IMR-90 (cell line): ENCODE data around the gene MT1H. TPM values are rescaled to one million over a fixed set of nuclear protein-coding genes. Genes with fewer than 3 reads are reported as not detected.

Experiments
- ATAC-seq: fragments of 200-7000 bp; cut with Tn5 transposase; 2 replicates; pipeline ENCODE4 v1.9.1; 2020; ENCODE audit warnings: low read depth, mild to moderate bottlenecking, moderate library complexity
- BruUV-seq: library from RNA; stranded (reverse); fragments of 400-500 nt; replicated peaks from 2 replicates; lab custom pipeline; 2021; lab: Mats Ljungman, UMichigan
- CTCF ChIA-PET: fragments of 300-600 bp; formaldehyde crosslinking; extraction: SDS; loops from one replicate; lab custom pipeline; 2021; ENCODE audit warnings: antibody characterized with exemption; lab: Yijun Ruan, JAX
- POLR2A ChIA-PET: fragments of 300-600 bp; sonication (Branson Sonifier 250); formaldehyde crosslinking; loops from one replicate; lab custom pipeline; 2022; ENCODE audit warnings: antibody characterized with exemption; ENCODE audit not compliant: unreplicated experiment; lab: Charles Lee
- DNase-seq: peaks from one replicate; pipeline ENCODE4 v3.0.0; 2013
- H2AFZ ChIP-seq: replicated peaks from 2 replicates; pipeline ENCODE3; 2013; ENCODE audit warnings: low read length, mild to moderate bottlenecking; ENCODE audit not compliant: poor library complexity
- H2AK5ac ChIP-seq: 2 replicates; pipeline ENCODE4 v1.6.1; 2013; ENCODE audit warnings: low read depth, low read length, inconsistent platforms
- H2AK9ac ChIP-seq: replicated peaks from 2 replicates; pipeline ENCODE3; 2013; ENCODE audit warnings: mild to moderate bottlenecking, low read depth, low read length, moderate library complexity; ENCODE audit not compliant: poor library complexity
- H2BK120ac ChIP-seq: 2 replicates; pipeline ENCODE4 v1.6.1; 2013; ENCODE audit warnings: low read depth, low read length, inconsistent platforms
- H2BK15ac ChIP-seq: 3 replicates; pipeline ENCODE4 v1.6.1; 2013; ENCODE audit warnings: low read depth, low read length, inconsistent platforms
- H2BK20ac ChIP-seq: 2 replicates; pipeline ENCODE4 v1.6.1; 2013; ENCODE audit warnings: low read depth, mild to moderate bottlenecking, inconsistent platforms, low read length, moderate library complexity
- H2BK5ac ChIP-seq: 2 replicates; pipeline ENCODE4 v1.6.1; 2013; ENCODE audit warnings: mild to moderate bottlenecking, low read depth, low read length, inconsistent platforms; ENCODE audit not compliant: poor library complexity, severe bottlenecking
- H3K14ac ChIP-seq: replicated peaks from 2 replicates; pipeline ENCODE4 v1.6.1; 2013; ENCODE audit warnings: low read depth, low read length, inconsistent platforms
- H3K18ac ChIP-seq: 2 replicates; pipeline ENCODE4 v1.6.1; 2013; ENCODE audit warnings: low read depth, low read length, control low read depth
- H3K23ac ChIP-seq: 2 replicates; pipeline ENCODE4 v1.6.1; 2013; ENCODE audit warnings: low read depth, low read length, inconsistent platforms
- H3K27ac ChIP-seq: 2 replicates; pipeline ENCODE4 v1.5.1; 2013; ENCODE audit warnings: mild to moderate bottlenecking, control low read depth, low read length; ENCODE audit not compliant: insufficient read depth
- H3K27me3 ChIP-seq: 2 replicates; pipeline ENCODE4 v1.6.1; 2013; ENCODE audit warnings: low read length; ENCODE audit not compliant: control insufficient read depth, insufficient read depth
- H3K36me3 ChIP-seq: 2 replicates; pipeline ENCODE4 v1.6.1; 2013; ENCODE audit warnings: low read length, mixed read lengths; ENCODE audit not compliant: control insufficient read depth, insufficient read depth
- H3K4ac ChIP-seq: 2 replicates; pipeline ENCODE4 v1.6.1; 2013; ENCODE audit warnings: low read depth, low read length, inconsistent platforms
- H3K4me1 ChIP-seq: 2 replicates; pipeline ENCODE4 v1.6.1; 2013; ENCODE audit warnings: low read length, mixed read lengths; ENCODE audit not compliant: control insufficient read depth, insufficient read depth
- H3K4me2 ChIP-seq: 2 replicates; pipeline ENCODE4 v1.6.1; 2013; ENCODE audit warnings: low read depth, mild to moderate bottlenecking, control low read depth, low read length, moderate library complexity
- H3K4me3 ChIP-seq: 2 replicates; pipeline ENCODE4 v1.5.1; 2013; ENCODE audit warnings: low read depth, mild to moderate bottlenecking, control low read depth, low read length, moderate library complexity; ENCODE audit not compliant: insufficient read depth
- H3K56ac ChIP-seq: 2 replicates; pipeline ENCODE4 v1.6.1; 2013; ENCODE audit warnings: low read length, inconsistent platforms; ENCODE audit not compliant: insufficient read depth; ENCODE audit errors: extremely low read depth
- H3K79me1 ChIP-seq, 2 experiments: 2 replicates each; pipeline ENCODE4 v1.6.1; 2013; ENCODE audit warnings: low read length in 2 of 2, inconsistent platforms in 1 of 2, low read depth in 1 of 2
- H3K9ac ChIP-seq: 2 replicates; pipeline ENCODE4 v1.6.1; 2013; ENCODE audit warnings: low read depth, low read length, control low read depth
- H3K9me1 ChIP-seq: 2 replicates; pipeline ENCODE4 v1.6.1; 2013; ENCODE audit warnings: low read length, inconsistent platforms; ENCODE audit not compliant: insufficient read depth
- H3K9me3 ChIP-seq: 2 replicates; pipeline ENCODE4 v1.6.1; 2013; ENCODE audit warnings: low read length; ENCODE audit not compliant: control insufficient read depth, insufficient read depth
- H4K20me1 ChIP-seq: 2 replicates; pipeline ENCODE4 v1.6.1; 2013; ENCODE audit warnings: low read length, inconsistent platforms; ENCODE audit not compliant: insufficient read depth
- H4K5ac ChIP-seq: 2 replicates; pipeline ENCODE4 v1.6.1; 2013; ENCODE audit warnings: mild to moderate bottlenecking, low read depth, low read length, control low read depth
- H4K8ac ChIP-seq, 2 experiments: 2 replicates each; pipeline ENCODE4 v1.6.1; 2013; ENCODE audit warnings: low read depth in 2 of 2, low read length in 2 of 2, control low read depth in 1 of 2, inconsistent platforms in 1 of 2
- H4K91ac ChIP-seq: 2 replicates; pipeline ENCODE4 v1.6.1; 2013; ENCODE audit warnings: low read depth, low read length, inconsistent platforms; ENCODE audit not compliant: insufficient read depth
- BHLHE40 ChIP-seq: fragments of 150-350 bp; IDR thresholded peaks from 2 replicates; pipeline ENCODE4 v1.6.1; 2016; ENCODE audit warnings: mild to moderate bottlenecking, low read depth, low read length
- CEBPB ChIP-seq: IDR thresholded peaks from 2 replicates; pipeline ENCODE4 v1.6.1; 2012; ENCODE audit warnings: low read depth, low read length, improper control_type of control experiment
- CHD1 ChIP-seq: IDR thresholded peaks from 2 replicates; pipeline ENCODE4 v1.6.1; 2012; ENCODE audit warnings: low read depth, low read length, improper control_type of control experiment
- CTCF ChIP-seq: conservative IDR thresholded peaks from 2 replicates; pipeline ENCODE4 v1.5.1; 2012; ENCODE audit warnings: mild to moderate bottlenecking, low read depth, low read length, improper control_type of control experiment
- FOS ChIP-seq: fragments of 150-350 bp; IDR thresholded peaks from 2 replicates; pipeline ENCODE4 v1.6.1; 2016; ENCODE audit warnings: low read depth, low read length
- MAFK ChIP-seq: IDR thresholded peaks from 2 replicates; pipeline ENCODE4 v1.6.1; 2012; ENCODE audit warnings: low read depth, low read length, improper control_type of control experiment
- MAZ ChIP-seq: IDR thresholded peaks from 2 replicates; pipeline ENCODE4 v1.6.1; 2012; ENCODE audit warnings: low read depth, mild to moderate bottlenecking, low read length, improper control_type of control experiment, moderate library complexity, borderline replicate concordance
- MXI1 ChIP-seq: IDR thresholded peaks from 2 replicates; pipeline ENCODE4 v1.6.1; 2012; ENCODE audit warnings: low read depth, mild to moderate bottlenecking, low read length, moderate library complexity, borderline replicate concordance
- NFE2L2 ChIP-seq: fragments of 150-350 bp; IDR thresholded peaks from 2 replicates; pipeline ENCODE4 v1.6.1; 2016; ENCODE audit warnings: low read depth, mild to moderate bottlenecking, low read length
- POLR2A ChIP-seq: IDR thresholded peaks from 2 replicates; pipeline ENCODE4 v1.6.1; 2012; ENCODE audit warnings: mild to moderate bottlenecking, low read depth, low read length
- RAD21 ChIP-seq: IDR thresholded peaks from 2 replicates; pipeline ENCODE4 v1.6.1; 2012; ENCODE audit warnings: low read length, improper control_type of control experiment
- RCOR1 ChIP-seq: IDR thresholded peaks from 2 replicates; pipeline ENCODE4 v1.6.1; 2012; ENCODE audit warnings: mild to moderate bottlenecking, low read length, improper control_type of control experiment; ENCODE audit not compliant: insufficient replicate concordance
- RFX5 ChIP-seq: IDR thresholded peaks from 2 replicates; pipeline ENCODE4 v1.8.0; 2012; ENCODE audit warnings: low read depth, mild to moderate bottlenecking, low read length, moderate library complexity
- SMC3 ChIP-seq: fragments of 150-350 bp; IDR thresholded peaks from 2 replicates; pipeline ENCODE4 v1.6.1; 2016; ENCODE audit warnings: low read depth, mild to moderate bottlenecking, antibody characterized with exemption, low read length, moderate library complexity
- USF2 ChIP-seq: fragments of 150-350 bp; IDR thresholded peaks from 2 replicates; pipeline ENCODE4 v1.6.1; 2017; ENCODE audit warnings: mild to moderate bottlenecking, antibody characterized with exemption, low read length, low read depth
- WGBS, 2 experiments: methylation state at CpG; one replicate each; pipeline versions ENCODE4 v1.1.5 to v1.1.7; 2013; ENCODE audit warnings: missing lambda C conversion rate in 2 of 2; ENCODE audit not compliant: insufficient read length in 1 of 2; ENCODE audit errors: extremely low coverage in 2 of 2; 5-methylcytosine and 5-hydroxymethylcytosine counted together
- dilution Hi-C: fragments of 300-500 bp; cut with HindIII; formaldehyde crosslinking; loops from one replicate; pipeline ENCODE4 v1.14.3; 2018; ENCODE audit warnings: low sequenced_read_pairs; ENCODE audit not compliant: unreplicated experiment
- in situ Hi-C: fragments of 300-500 bp; cut with MboI; formaldehyde crosslinking; loops from 3 replicates; pipeline ENCODE4 v1.14.3; 2019; ENCODE audit warnings: low sequenced_read_pairs, inconsistent platforms, mixed read lengths
- intact Hi-C: fragments of 100-400 bp; cut with micrococcal nuclease; formaldehyde crosslinking; loops from 2 replicates; pipeline ENCODE4 v1.10.0; 2022
- polyA plus RNA-seq, 3 experiments: library from polyadenylated mRNA; depleted of rRNA; stranded (reverse); fragments of >200 nt; gene quantifications; 2 replicates each; pipeline ENCODE4 v1.2.3, GENCODE V29; 2012; ENCODE audit warnings: low replicate concordance in 1 of 3
- total RNA-seq: library from RNA; depleted of rRNA; stranded (reverse); fragments of >200 nt; gene quantifications from 2 replicates; pipeline ENCODE4 v1.2.3, GENCODE V29; 2012

Gene MT1H
- total and polyA plus RNA-seq, 2 of the 4 experiments (the other 2 are of a cell fraction), result not detected

DNA sequence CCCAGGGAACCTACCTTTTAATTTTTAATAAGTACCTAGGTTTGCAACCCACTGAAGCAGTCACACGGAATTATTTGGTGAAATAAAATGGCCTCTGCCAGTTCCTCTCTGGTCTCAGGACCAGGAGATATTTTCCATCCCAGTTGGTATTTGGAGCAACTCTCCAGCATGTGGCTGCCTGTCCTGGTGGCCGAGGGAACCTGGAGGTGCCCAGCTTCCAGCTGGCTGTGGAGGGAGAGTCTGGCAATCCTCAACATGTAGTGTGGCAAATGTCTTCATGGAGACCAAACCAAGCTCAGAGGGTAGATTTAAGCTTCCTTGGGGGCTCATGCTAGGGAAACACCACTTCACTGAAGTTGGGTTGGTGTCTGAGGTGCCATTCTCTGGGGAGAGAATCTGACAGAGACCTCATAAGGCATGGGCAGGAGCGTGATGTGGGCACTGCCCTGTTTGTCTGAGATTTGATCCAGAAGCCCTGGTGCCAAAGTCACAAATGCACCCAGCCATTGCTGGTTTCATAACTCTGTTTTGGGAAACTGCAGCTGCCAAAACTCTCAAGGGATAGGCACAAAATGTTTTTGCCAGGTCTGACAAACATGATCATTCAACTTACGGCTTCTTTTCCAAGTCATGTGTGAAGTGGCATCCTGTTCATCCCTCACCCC is 15.4 kb downstream of the MT1H start (continued):
- TF ChIP-seq NFE2L2, result no peak

DNA sequence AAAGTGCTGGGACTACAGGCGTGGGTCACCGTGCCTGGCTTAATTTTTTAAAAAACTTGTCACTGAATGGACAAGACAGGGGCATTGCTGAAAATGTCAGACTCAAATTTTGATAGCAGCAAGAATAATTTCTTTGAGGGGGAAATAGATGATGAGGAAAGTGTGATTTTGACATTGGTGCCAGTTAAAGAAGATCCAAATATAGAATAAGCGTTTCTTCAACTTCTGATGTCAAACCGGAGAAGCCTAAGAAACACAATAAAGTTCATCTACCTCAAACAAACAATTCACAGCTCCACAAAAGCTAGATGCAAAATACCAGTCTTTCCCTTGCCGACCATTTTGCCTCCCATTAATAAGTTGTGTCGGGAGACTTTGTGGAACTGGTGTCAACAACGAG is 17.1 kb downstream of the MT1H start:
- peaks cover 7% of the 10 kb centered on the region; the same call in 1 of the 2 replicates for H3K4me1 ChIP-seq
- peaks cover 3% of the 10 kb centered on the region in 2 experiments; a peak in 1 of 4 replicates for H3K79me1 ChIP-seq
- no peak overlapping the region for H2BK5ac ChIP-seq
- H3K27me3 ChIP-seq, result no peaks in the 10 kb centered on the region
- dilution Hi-C loops, result no loop called here
- ATAC-seq (no peak), DNase-seq (no peak)
- no peak overlapping the region for H2AFZ ChIP-seq
- H4K5ac ChIP-seq, result no peak overlapping the region
- CTCF ChIA-PET, result no interaction called here
- no peak overlapping the region for H2AK9ac ChIP-seq
- H2BK15ac ChIP-seq, result no peak overlapping the region
- no peak overlapping the region for H2BK20ac ChIP-seq
- H4K8ac ChIP-seq, result no peak overlapping the region
- no peak overlapping the region for H3K14ac ChIP-seq
- intact Hi-C loops, result no loop called here
- H2BK120ac ChIP-seq, result no peak overlapping the region
- no peaks in the 10 kb centered on the region for H4K20me1 ChIP-seq
- H3K27ac ChIP-seq, result no peak overlapping the region
- H3K4me2 ChIP-seq, result no peak overlapping the region
- no TSS peak for BruUV-seq
- H3K23ac ChIP-seq, result no peak overlapping the region
- TF ChIP-seq MAZ (no peak), SMC3 (no peak), RFX5 (no peak), MXI1 (no peak), NFE2L2 (no peak), BHLHE40 (no peak), RCOR1 (no peak), RAD21 (no peak), CHD1 (no peak), MAFK (no peak), CTCF (no peak), FOS (no peak), POLR2A (no peak), CEBPB (no peak), USF2 (no peak)
- WGBS, 2 experiments, result 91% methylated on average over 2 of the region's 7 CpGs; no CpG with 5 or more reads in 1 of the 2 experiments
- POLR2A ChIA-PET, result no interaction called here
- no peak overlapping the region for H3K4me3 ChIP-seq
- H3K9ac ChIP-seq, result no peak overlapping the region
- peaks cover 3% of the 10 kb centered on the region; the same call in 1 of the 2 replicates for H3K9me3 ChIP-seq
- H2AK5ac ChIP-seq, result no peak overlapping the region
- H4K91ac ChIP-seq, result no peak overlapping the region
- H3K9me1 ChIP-seq, result peaks cover 1% of the 10 kb centered on the region; the same call in 1 of the 2 replicates
- no peak overlapping the region for H3K56ac ChIP-seq
- no peak overlapping the region for H3K4ac ChIP-seq
- H3K36me3 ChIP-seq, result no peaks in the 10 kb centered on the region; the same call in 1 of the 2 replicates
- H3K18ac ChIP-seq, result no peak overlapping the region
- in situ Hi-C loops, result no loop called here
